Epithelial cell of prostate (primary cell): ENCODE data around the gene MRM1.

Source experiments
- DNase-seq: peaks from one replicate; pipeline ENCODE4 v3.0.0-alpha.2; 2011; ENCODE audit warnings: low read depth, low spot score
- H3K27ac ChIP-seq: fragments of 450-650 bp; 2 replicates; pipeline ENCODE4 v1.5.1; 2017; ENCODE audit warnings: mild to moderate bottlenecking

The MRM1 gene, protein sequence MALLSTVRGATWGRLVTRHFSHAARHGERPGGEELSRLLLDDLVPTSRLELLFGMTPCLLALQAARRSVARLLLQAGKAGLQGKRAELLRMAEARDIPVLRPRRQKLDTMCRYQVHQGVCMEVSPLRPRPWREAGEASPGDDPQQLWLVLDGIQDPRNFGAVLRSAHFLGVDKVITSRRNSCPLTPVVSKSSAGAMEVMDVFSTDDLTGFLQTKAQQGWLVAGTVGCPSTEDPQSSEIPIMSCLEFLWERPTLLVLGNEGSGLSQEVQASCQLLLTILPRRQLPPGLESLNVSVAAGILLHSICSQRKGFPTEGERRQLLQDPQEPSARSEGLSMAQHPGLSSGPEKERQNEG

DNA sequence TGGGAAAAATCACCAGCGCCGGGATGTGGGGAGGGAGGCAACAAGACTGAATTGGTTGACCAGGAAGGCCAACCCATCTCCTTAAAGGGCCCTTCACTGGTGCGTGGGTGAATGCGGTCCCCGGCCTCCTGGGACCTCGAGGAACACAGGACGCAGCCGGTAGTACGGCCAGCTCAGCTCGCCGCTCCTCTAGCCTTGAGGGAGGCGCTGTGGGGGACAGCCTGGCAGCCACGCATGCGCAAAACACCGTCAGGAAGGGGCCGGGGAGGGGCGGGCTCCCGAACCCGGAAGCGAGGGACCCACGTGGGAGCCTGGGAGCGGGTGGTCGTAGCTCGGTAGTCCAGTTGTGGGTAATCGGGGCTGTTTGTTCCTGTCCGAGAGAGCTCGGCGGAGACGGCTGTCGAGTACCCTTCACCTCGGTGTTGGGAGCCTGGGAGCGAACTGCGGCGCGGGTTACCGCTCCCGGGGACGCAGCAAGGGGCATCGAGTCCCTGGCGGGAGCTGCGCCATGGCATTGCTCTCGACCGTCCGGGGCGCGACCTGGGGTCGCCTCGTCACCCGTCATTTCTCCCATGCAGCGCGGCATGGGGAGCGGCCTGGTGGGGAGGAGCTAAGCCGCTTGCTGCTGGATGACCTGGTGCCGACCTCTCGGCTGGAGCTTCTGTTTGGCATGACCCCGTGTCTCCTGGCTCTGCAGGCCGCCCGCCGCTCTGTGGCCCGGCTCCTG, at the start of gene MRM1:
Gene MRM1, plus strand, starts transcription at position 281 of the 727 bp plus-strand sequence. Its CDS starts 228 bp downstream, at position 509.
- H3K27ac ChIP-seq, result peak within 1 kb of the TSS; percentile 66
- no peak for DNase-seq

DNA sequence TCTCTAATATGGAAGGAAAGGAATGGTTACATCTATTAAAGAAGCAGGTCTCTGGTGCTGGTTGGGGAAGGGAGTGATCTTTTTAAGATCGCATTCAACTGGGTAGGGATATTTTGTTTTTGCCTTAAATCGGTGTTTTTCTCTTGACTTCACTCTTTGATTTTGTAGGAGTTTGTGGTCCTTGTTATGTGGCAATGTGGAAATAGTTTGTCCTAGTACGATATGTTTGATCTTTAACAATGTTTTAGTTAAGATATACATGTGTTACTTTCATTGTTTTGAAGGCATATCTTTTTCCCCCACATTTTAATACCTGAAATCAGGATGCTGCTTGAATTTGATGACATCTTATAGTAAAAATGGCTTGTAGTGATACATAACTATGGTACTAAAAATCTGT, 47.9 kb upstream of the MRM1 start:
- H3K27ac ChIP-seq, result no peak overlapping the region
- no peak for DNase-seq

DNA sequence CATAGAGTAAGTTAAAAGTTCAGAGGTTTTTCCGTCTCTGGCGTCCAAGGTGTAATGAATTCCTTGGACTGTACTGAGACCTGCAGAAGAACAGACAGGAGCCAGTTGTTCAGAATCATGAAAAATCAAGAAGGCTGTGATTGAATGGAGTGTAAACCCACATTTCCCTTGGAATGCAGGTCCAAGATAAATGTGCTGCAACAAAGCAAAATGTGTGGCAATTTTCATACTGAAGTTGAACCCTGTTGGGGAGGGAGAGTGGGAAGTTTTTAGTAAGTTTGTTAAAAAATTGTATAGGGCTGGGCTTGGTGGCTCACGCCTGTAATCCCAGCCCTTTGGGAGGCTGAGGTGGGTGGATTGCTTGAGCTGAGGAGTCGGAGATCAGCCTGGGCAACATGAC, 35.3 kb upstream of the MRM1 start:
- H3K27ac ChIP-seq, result no peak overlapping the region
- DNase-seq, result no peak

DNA sequence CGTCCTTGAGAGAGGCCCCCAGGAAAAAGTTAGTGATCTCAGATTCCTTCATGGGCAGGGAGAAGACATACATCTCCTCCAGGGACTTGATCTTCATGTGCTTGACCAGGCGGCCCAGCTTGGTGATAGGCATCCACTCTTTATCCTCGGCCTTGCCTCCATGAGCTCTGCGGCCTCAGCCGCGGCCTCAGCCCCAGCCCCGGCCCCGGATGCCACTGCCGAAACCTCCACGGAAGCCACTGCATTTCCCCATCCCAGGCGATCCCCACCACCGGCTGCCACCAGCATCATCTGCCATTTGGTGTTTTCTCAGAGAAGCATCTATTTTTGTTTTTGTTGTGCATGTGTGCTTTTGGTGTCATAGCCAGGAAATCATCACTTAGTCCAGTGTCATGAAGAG, 26.4 kb upstream of the MRM1 start:
- no peak for DNase-seq
- H3K27ac ChIP-seq, result no peak overlapping the region

DNA sequence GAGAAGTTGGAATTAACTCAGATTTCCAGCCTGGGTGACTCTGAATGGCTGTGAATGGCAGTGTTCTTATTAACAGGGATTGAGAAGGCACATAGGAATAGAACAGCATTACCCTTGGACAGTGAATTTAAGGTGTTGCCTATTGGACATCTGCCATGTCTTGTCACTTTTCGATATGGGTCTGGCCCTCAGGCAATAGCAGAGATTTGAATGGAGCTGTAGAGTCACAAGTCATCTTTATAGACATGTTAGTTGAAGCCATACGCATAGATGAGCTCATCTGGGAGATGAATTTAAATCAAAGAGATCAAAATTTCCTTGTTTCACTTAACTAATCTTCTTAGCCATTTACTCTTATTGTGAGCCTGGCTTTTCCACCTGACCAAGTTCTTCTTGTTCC, 24.6 kb upstream of the MRM1 start:
- no peak for DNase-seq
- no peak overlapping the region for H3K27ac ChIP-seq

DNA sequence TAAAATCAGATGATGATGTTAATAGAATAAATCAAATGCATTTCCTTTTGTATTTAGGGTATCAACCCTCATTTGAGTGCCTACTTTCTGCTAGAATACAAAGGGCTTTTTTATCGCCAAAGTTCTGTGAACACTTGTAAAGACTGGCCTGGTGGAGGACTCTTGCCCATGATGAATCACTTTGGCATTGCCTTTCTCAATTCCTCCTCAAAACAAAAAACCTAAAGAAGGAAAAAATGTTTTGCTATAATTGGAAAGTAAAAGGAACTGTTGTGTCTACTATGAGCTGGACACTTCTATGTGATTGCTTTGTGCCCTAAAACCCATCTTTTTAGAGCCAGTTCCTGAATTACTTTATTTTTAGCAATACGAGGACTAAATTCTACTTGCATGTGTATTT, 22.7 kb upstream of the MRM1 start:
- H3K27ac ChIP-seq, result no peak overlapping the region
- no peak for DNase-seq

DNA sequence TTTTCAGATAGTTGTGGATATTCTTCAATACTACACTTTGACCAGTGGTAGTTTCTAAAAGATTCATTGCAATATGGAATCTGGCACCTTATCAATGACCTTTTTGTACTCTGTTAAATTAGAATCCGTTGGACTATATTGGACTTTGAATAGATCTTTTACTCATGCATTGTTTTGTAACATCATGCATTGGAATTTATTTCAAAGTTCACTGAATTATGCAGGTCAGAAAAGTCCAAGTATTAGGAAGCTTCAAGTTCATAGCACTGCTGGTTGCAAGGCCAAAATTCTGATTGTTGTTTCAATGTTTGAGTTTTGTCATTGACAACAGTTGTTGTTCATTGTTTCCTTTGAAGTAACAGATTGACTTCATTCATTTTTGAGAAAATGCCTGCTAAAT, 17.6 kb upstream of the MRM1 start:
- H3K27ac ChIP-seq, result no peak overlapping the region
- DNase-seq, result no peak

DNA sequence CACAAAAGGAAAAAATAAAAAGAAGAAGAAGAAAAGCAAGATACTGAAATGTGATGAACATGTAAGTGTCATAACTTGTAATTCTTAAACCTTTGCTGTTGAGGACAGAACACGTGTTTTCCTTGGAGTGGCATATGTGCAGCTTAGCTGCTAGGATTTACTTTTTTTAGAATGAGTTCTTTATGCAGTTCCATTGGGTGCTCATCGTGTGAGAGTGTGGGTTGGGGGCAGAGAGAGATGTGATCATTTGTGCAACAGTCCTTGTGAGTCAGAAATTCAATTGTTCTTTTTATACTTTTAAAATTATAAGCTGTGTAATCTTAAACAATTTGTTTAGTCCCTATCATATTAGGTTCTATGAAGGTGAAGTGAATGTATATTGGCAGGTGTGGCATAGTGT, 15.2 kb upstream of the MRM1 start:
- no peak overlapping the region for H3K27ac ChIP-seq
- no peak for DNase-seq

DNA sequence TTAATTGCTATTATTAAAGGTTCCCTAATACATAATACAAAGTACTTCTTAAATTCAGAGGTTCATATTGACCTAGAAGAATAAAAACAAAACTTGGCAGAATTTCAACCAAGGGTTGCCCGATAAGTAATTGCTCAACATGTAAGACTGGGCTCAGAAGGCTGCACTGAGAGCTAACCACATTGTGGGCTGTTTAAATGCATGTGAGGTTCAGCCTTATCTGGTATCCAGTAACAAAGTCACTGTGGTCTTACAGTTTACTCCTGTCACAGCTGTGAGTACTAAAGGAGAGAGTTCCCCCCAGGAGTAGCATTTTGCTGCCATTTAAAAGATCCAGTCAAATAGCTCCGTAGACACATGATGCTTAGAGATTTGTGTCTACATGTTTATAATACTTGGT, 11.3 kb upstream of the MRM1 start:
- H3K27ac ChIP-seq, result no peak overlapping the region
- DNase-seq, result no peak

DNA sequence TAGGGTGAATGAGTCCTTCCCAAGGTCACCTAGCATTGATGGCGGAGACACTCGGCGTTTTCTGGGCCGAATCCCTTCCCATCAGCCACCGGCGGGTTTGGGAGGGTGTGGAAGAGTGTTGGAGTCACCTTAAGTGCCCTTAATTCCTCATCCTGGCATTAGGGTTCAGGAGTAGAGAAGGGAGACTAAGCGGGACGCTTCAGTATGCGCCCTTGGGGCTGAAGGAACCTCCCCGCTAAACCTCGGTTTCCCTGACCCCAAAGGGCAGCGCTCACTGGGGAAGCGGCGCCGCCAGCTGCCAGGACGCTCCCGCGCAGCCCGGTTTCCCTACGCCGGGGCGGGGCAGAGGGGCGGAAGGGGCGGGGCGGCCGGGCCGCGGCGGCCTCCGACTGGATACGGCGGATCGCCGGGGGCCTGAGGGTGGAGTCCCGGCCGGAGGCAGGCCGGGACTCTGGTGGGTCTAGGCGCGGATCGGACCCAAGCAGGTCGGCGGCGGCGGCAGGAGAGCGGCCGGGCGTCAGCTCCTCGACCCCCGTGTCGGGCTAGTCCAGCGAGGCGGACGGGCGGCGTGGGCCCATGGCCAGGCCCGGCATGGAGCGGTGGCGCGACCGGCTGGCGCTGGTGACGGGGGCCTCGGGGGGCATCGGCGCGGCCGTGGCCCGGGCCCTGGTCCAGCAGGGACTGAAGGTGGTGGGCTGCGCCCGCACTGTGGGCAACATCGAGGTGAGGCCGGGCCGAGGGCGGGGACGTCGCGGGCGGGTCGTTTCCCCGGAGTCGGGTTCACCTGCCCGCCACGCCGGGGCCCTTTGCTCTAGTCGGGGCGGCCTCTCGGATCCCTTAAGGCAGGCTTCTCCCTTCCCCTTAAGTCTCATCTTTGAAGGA, 9.7 kb upstream of the MRM1 start, which contains the start of gene DHRS11:
Gene DHRS11, plus strand, starts transcription at position 446 of the 882 bp plus-strand sequence. Its CDS starts 131 bp downstream, at position 577.
- peak within 1 kb of the TSS; percentile 50 for H3K27ac ChIP-seq
- no peak for DNase-seq

DNA sequence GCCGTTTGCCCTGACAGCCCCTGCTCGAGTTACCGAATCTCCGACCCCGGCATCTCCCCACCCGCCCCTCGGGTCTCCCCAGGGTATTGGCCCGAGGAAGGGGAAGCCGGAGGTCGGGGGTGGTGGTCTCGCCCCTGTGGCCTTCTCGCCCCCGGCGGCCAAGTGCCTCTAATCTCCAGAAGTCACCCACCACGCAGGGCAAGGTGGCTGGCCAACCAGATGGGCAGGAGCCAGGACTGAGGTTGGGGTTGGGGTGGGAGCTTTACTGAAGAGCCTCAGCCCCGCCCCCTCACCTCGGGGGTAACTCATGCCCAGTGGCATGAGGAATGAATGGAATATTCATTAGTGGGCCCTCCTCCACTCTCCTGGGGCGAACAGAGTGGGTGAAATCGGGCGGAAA, 9.1 kb upstream of the MRM1 start:
- H3K27ac ChIP-seq, result peak overlapping the region; percentile 50
- DNase-seq, result no peak

DNA sequence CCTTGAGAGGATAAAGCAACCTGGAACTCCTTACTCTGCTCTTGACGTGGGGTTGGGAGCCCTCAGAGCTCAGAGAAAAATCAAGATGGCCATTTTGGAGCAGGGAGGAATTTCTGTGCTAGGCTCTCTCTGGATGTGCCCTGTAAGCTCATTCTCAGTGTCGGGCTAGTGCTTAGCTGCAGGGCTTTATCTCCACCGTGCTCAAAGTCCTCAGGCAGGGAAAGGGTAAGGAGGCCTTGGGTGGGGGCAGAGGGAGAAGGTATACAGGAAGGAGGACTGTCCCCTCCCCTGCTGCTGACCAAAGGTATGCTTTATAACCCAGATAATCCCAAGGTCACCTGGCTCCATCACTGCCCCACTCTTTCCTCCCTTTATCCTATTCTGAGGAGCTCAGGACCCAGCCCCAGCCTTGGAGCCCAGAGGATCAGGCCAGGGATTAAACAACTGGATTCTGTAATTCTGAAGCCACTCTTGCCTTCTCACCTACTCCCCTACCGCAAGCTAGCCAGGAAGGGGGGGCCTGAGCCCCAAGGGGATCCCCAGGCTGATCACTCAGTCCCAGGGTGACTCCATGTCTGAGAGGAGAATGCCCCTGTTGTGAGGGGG, 8.6 kb upstream of the MRM1 start:
- peak overlapping the region; percentile 50 for H3K27ac ChIP-seq

DNA sequence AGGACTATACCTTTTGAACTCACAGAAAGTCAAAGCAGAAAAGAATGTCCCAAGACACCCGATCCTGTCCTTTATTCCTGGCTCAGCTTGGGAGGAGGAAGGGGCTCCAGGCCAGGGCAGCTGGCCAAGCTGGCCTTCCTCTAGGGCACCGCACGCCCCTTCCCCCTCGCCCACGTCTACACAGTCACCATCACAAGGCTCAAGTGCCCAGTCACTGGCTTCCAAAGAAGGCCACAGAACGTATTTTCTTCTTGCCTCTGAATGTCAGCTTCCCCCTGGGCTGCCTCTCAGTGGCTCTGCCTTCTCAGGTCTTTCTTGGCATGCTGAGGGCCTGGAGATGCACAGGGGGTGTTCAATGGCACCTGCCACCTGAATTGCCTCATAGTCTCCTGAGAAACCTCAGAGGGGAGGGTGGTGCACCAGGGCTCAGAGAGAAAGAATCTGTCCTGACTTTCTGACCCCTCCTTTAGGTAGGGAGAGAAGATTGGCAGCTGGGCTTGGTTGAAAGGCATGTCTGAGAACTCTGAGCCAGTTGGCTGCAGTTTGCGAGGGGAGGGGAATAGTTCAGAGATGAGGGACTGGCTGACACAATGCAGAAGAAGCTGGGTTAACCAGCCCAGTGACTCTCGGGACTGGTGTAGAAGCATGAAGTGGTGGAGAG, 7.6 kb upstream of the MRM1 start:
- no peak for DNase-seq
- H3K27ac ChIP-seq, result peak overlapping the region; percentile 50

More for the DNA sequence above, 8.6 kb upstream of the MRM1 start:
- DNase-seq, result no peak

DNA sequence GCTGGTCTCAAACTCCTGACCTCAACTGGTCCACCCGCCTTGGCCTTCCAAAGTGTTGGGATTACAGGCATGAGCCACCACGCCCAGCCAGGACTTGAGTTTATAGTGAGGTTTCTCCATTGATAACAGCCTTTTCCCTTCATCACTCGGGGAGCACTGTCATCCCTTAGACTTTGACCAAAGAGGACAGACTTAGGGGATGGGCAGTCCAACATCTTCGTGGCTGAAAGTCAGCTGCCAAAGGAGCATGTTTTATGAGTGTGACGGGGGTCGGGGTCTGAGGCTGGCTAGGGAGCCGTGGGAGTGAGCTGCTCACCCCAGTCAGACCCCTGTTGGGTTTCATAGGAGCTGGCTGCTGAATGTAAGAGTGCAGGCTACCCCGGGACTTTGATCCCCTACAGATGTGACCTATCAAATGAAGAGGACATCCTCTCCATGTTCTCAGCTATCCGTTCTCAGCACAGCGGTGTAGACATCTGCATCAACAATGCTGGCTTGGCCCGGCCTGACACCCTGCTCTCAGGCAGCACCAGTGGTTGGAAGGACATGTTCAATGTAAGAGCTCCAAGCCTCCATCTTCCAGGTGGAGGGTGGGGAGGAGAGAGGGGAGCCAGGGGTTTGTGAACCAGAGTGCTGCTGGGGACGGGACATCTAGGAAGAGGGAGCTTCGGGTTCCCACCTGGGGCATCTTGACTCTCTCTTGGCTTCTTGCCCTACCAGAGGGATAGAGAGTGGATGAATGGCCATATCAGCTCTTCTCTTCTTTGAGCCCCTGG, 6.6 kb upstream of the MRM1 start:
- no peak for DNase-seq
- peak overlapping the region; percentile 50 for H3K27ac ChIP-seq

DNA sequence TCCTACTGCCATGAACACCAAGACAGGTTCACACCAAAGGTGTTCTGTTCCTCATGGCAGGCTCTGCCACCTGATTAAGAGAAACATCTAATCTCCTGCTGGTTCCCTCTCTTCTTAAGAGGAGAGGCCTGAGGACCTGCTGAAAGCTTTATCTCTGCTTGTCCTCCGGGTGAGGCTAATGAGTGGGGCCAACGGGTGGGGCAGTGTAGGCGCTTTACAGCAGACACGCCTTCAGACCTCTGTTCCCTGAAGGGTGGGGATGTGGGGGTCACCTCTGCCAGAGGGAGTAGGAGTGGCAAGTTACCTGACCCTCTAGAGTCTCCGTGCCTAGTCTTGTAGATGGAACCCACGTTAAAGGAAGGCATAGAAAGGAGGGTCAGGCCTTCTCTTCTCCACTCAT, 4.2 kb upstream of the MRM1 start:
- no peak overlapping the region for H3K27ac ChIP-seq
- DNase-seq, result no peak

DNA sequence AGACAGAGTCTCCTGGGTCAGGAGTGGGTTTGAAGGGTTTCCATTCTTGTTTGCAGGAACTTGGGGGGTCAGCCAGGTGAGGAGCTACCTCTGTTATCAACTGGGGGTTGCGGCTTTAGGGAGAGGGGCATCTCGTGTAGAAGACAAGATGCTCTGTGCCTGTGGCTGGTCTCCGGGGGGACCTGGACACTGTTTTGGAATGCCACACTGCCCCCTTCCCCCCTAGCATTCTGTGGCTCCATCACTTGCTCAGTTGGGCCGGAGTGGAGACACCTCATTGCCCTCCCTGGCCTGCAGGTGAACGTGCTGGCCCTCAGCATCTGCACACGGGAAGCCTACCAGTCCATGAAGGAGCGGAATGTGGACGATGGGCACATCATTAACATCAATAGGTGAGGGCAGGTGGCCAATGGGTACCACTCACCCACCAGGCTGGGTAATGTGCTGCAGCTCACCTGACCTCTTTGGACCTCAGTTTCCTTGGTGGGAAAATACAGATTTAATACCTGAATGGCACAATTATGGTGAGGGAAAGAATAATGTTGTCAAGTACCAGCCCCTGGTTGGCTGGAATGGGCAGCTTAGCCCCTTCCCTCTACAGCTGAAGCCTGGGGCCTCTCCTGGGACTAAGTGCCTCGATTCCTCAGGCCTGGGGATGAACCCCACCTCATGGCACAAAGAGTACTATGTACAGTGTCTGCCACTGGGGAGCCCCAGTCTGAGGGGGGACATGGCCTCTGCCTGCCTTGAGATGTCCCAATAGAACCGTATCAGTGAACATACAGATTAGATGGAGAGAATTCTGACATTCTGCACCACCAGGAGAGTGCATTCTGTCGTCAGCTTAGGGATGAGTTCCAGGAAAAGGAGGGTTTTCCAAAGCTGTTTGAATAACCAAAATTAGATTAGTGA, 3.3 kb upstream of the MRM1 start:
- no peak overlapping the region for H3K27ac ChIP-seq
- DNase-seq, result no peak

DNA sequence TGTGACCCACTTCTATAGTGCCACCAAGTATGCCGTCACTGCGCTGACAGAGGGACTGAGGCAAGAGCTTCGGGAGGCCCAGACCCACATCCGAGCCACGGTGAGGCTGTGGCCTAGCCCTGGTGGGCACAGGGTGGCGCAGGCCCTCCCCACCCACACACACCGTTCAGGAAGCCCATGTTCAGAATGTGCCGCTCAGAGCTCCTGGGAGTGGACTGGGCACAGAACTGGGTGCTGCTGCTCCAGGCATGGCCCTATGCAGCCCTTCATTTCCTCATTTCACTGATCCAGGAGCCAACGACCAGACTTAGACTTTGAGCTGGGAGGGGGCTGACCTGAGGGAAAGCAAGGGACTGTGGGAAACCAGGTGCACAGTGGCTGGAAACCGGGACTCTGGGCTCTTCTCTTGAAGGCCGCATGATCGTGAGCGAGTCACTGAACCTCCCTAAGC, 2.4 kb upstream of the MRM1 start:
- no peak for DNase-seq
- H3K27ac ChIP-seq, result no peak overlapping the region
